ENCODE measurements around the gene TGM6. TPM values are rescaled to one million over a fixed set of nuclear protein-coding genes. Genes with fewer than 3 reads are reported as not detected.

Gene TGM6
- polyA plus RNA-seq, 1 donor from 2014 or later = not detected

GRCh38 chr20:2363587-2363986 is 17.1 kb upstream of the TGM6 start:
- no peaks in the 10 kb centered on the region for H3K79me2 ChIP-seq (replicated peaks; ENCODE audit: insufficient read depth, low read length)
- no peak overlapping the region for H3K4me2 ChIP-seq (ENCODE audit: low read length)
- H3K9me3 ChIP-seq (ENCODE audit: low read length) = peaks cover 3% of the 10 kb centered on the region
- no peaks in the 10 kb centered on the region for H3F3A ChIP-seq (ENCODE audit: insufficient read depth, low read length, poor library complexity, severe bottlenecking)
- H2AFZ ChIP-seq (ENCODE audit: low read depth, low read length) = no peak overlapping the region
- H3K4me3 ChIP-seq (ENCODE audit: low read length) = no peak overlapping the region
- H3K36me3 ChIP-seq (ENCODE audit: insufficient read depth, low read length) = no peaks in the 10 kb centered on the region
- H3K9ac ChIP-seq (ENCODE audit: low read length) = no peak overlapping the region
- TF ChIP-seq POLR2AphosphoS5 (IDR thresholded peaks at IDR 0.05) (no peak), EP300 (conservative IDR thresholded peaks at IDR 0.05; ENCODE audit: poor library complexity, severe bottlenecking) (no peak), MXI1 (conservative IDR thresholded peaks at IDR 0.05; ENCODE audit: poor library complexity, severe bottlenecking) (no peak), SMC3 (conservative IDR thresholded peaks at IDR 0.05; ENCODE audit: poor library complexity) (no peak), TAF1 (IDR thresholded peaks at IDR 0.05; ENCODE audit: low read depth) (no peak), EZH2 (IDR thresholded peaks at IDR 0.05; ENCODE audit: borderline replicate concordance, insufficient read depth, low read length, poor library complexity, severe bottlenecking) (no peak), RAD21 (conservative IDR thresholded peaks at IDR 0.05) (no peak)
- TF ChIP-seq, protein P1, sequence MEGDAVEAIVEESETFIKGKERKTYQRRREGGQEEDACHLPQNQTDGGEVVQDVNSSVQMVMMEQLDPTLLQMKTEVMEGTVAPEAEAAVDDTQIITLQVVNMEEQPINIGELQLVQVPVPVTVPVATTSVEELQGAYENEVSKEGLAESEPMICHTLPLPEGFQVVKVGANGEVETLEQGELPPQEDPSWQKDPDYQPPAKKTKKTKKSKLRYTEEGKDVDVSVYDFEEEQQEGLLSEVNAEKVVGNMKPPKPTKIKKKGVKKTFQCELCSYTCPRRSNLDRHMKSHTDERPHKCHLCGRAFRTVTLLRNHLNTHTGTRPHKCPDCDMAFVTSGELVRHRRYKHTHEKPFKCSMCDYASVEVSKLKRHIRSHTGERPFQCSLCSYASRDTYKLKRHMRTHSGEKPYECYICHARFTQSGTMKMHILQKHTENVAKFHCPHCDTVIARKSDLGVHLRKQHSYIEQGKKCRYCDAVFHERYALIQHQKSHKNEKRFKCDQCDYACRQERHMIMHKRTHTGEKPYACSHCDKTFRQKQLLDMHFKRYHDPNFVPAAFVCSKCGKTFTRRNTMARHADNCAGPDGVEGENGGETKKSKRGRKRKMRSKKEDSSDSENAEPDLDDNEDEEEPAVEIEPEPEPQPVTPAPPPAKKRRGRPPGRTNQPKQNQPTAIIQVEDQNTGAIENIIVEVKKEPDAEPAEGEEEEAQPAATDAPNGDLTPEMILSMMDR (IDR thresholded peaks at IDR 0.05; ENCODE audit: poor library complexity, severe bottlenecking) = no peak
- TF ChIP-seq, protein P2, sequence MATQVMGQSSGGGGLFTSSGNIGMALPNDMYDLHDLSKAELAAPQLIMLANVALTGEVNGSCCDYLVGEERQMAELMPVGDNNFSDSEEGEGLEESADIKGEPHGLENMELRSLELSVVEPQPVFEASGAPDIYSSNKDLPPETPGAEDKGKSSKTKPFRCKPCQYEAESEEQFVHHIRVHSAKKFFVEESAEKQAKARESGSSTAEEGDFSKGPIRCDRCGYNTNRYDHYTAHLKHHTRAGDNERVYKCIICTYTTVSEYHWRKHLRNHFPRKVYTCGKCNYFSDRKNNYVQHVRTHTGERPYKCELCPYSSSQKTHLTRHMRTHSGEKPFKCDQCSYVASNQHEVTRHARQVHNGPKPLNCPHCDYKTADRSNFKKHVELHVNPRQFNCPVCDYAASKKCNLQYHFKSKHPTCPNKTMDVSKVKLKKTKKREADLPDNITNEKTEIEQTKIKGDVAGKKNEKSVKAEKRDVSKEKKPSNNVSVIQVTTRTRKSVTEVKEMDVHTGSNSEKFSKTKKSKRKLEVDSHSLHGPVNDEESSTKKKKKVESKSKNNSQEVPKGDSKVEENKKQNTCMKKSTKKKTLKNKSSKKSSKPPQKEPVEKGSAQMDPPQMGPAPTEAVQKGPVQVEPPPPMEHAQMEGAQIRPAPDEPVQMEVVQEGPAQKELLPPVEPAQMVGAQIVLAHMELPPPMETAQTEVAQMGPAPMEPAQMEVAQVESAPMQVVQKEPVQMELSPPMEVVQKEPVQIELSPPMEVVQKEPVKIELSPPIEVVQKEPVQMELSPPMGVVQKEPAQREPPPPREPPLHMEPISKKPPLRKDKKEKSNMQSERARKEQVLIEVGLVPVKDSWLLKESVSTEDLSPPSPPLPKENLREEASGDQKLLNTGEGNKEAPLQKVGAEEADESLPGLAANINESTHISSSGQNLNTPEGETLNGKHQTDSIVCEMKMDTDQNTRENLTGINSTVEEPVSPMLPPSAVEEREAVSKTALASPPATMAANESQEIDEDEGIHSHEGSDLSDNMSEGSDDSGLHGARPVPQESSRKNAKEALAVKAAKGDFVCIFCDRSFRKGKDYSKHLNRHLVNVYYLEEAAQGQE (IDR thresholded peaks at IDR 0.05; ENCODE audit: borderline replicate concordance) = no peak
- H3K27ac ChIP-seq (ENCODE audit: low read length) = no peak overlapping the region
- H4K20me1 ChIP-seq (ENCODE audit: insufficient read depth) = no peaks in the 10 kb centered on the region
- H3K9me2 ChIP-seq (ENCODE audit: insufficient read depth, low read length) = no peaks in the 10 kb centered on the region
- H3K27me3 ChIP-seq (ENCODE audit: insufficient read depth, low read depth, low read length) = no peaks in the 10 kb centered on the region

- H3K9ac ChIP-seq (ENCODE audit: low read length) = no peak overlapping the region
- H3K27ac ChIP-seq (ENCODE audit: low read length) = no peak overlapping the region
- H3K9me3 ChIP-seq (ENCODE audit: low read length) = peaks cover 3% of the 10 kb centered on the region
- H3K27me3 ChIP-seq (ENCODE audit: insufficient read depth, low read depth, low read length) = no peaks in the 10 kb centered on the region
- H4K20me1 ChIP-seq (ENCODE audit: insufficient read depth) = no peaks in the 10 kb centered on the region
- H3K9me2 ChIP-seq (ENCODE audit: insufficient read depth, low read length) = no peaks in the 10 kb centered on the region
- H3F3A ChIP-seq (ENCODE audit: insufficient read depth, low read length, poor library complexity, severe bottlenecking) = no peaks in the 10 kb centered on the region
- no peak overlapping the region for H3K4me2 ChIP-seq (ENCODE audit: low read length)
- TF ChIP-seq, protein P2 (IDR thresholded peaks at IDR 0.05; ENCODE audit: borderline replicate concordance) = no peak
- TF ChIP-seq SMC3 (conservative IDR thresholded peaks at IDR 0.05; ENCODE audit: poor library complexity) (no peak), EP300 (conservative IDR thresholded peaks at IDR 0.05; ENCODE audit: poor library complexity, severe bottlenecking) (no peak), EZH2 (IDR thresholded peaks at IDR 0.05; ENCODE audit: borderline replicate concordance, insufficient read depth, low read length, poor library complexity, severe bottlenecking) (no peak), POLR2AphosphoS5 (IDR thresholded peaks at IDR 0.05) (no peak), TAF1 (IDR thresholded peaks at IDR 0.05; ENCODE audit: low read depth) (no peak), RAD21 (conservative IDR thresholded peaks at IDR 0.05) (no peak), MXI1 (conservative IDR thresholded peaks at IDR 0.05; ENCODE audit: poor library complexity, severe bottlenecking) (no peak)
- TF ChIP-seq, protein P1 (IDR thresholded peaks at IDR 0.05; ENCODE audit: poor library complexity, severe bottlenecking) = no peak
- no peak overlapping the region for H3K4me3 ChIP-seq (ENCODE audit: low read length)
- no peaks in the 10 kb centered on the region for H3K79me2 ChIP-seq (replicated peaks; ENCODE audit: insufficient read depth, low read length)
- H3K36me3 ChIP-seq (ENCODE audit: insufficient read depth, low read length) = no peaks in the 10 kb centered on the region
- H2AFZ ChIP-seq (ENCODE audit: low read depth, low read length) = no peak overlapping the region
Measured at GRCh38 chr20:2364044-2364443, 16.7 kb upstream of the TGM6 start.
